GOT3 (cell line): ENCODE results near the gene RANGAP1.

Source experiments
- DNase-seq: peaks from one replicate; lab custom pipeline; 2025; ENCODE audit warnings: mixed read lengths; lab: John Stamatoyannopoulos, UW

The RANGAP1 gene

DNA sequence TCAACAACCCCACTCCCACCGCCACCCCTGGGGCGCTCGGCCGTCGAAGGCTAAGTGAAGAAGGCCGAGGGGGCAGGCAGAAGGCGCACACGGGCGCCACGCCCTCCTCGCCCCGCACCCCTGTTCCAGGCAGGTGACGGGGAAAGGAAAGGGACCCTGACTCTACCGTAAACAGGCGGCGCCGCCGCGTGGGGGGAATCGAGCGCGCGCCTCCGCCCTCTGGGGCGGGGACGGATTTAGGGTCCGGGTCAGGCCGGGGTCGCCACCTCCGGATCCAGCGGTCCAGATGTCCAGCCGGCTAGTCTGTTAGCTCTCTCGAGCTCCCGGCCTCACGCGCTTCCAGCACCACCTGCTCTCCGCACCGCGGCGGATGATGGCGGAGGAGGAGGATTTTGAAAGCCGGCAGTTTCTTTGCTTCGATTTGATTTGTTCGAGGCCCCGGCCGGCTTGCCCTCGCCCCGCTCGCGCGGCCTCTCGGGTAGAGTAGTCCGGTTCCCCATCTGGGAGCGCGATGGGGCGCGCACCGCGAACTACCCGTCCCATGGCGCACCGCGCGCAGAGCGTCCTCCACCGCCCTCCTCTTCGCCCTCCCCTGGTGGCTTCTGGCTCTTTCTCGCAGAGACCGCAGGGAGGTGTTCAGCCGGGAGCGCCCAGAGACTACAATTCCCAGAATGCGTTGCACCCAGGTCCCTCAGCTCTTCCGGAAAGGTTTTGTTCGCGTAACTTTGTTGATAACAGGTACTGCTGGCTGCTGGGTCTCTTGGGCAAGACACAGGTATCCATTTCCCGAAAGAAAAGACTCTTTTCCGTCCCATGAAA lies at the start of gene RANGAP1:
Gene RANGAP1 (minus strand): TSS at position 368 of the 819 bp plus-strand sequence. CDS start 5,143 bp downstream, outside the sequence.
- DNase-seq = peak; percentile 95

DNA sequence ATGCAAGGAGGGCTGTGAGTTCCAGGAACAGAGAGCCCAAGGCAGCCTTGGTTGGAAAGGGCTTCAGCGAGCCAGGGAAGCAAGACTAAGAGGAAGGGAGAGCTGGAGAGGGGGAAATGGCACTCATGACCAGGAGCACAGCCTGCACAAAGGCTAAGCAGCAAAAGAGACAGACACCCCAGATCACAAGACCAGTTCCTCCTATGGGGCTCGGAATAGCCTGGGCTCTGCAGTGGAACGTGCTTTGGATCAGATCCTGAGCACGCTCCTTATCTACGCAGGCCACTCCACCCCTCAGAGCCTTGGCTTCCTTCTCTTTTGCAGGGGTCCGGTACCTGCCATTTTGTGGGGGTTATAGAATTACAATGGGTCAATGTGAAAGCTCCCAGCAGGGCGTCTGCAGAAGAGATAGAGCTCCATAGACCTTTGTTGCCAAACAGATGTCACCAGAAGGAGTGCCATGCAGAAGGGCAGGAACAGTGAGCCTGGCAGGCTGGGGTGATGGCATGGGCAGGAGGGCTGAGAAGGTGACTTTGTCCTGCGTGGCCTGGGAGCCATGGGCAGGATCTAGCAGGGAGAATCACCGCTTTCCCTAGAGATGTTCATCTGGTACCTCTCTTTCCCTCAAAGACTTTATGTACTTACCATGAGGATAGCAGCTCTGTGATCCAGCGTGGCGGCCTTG lies 49.1 kb upstream of the RANGAP1 start:
- DNase-seq = no peak

DNA sequence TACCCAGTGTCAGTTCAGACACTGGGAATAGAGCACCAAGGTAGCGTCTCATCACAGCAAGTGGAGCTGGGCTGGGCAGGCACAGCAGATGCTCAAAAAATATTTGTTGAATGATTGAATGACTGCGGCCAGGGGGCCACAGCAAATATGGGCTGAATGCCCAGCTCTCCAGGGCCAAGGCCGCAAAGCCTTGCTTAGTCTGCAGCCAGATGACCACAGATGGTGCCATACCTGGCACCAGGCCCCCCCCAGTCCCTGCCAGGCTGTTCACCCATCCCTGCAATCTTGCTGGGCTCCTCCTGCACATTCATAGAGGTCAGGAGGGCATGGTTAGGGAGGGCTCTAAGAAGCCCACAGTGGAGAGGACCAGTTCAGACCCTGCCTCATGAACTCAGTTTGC lies 48.2 kb upstream of the RANGAP1 start:
- DNase-seq = no peak

DNA sequence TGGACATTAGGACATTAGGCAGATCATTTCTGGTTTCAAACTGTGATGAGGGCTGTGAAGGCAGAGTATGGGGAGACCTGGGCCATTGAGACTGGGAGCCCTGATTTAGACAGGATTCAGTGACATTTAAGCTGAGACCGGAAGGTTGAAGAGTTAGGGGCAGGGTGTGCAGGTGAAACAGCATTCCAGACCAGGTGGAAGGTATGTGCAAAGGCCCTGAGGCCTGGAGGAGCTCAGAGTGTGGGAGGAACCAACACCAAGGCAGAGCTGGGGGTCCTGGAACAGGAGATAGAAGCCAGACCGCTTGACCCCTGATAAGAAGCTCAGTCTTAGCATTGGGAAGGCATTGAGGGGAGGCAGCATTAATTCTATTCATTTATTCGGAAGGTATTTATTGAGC lies 47.8 kb upstream of the RANGAP1 start:
- no peak for DNase-seq

DNA sequence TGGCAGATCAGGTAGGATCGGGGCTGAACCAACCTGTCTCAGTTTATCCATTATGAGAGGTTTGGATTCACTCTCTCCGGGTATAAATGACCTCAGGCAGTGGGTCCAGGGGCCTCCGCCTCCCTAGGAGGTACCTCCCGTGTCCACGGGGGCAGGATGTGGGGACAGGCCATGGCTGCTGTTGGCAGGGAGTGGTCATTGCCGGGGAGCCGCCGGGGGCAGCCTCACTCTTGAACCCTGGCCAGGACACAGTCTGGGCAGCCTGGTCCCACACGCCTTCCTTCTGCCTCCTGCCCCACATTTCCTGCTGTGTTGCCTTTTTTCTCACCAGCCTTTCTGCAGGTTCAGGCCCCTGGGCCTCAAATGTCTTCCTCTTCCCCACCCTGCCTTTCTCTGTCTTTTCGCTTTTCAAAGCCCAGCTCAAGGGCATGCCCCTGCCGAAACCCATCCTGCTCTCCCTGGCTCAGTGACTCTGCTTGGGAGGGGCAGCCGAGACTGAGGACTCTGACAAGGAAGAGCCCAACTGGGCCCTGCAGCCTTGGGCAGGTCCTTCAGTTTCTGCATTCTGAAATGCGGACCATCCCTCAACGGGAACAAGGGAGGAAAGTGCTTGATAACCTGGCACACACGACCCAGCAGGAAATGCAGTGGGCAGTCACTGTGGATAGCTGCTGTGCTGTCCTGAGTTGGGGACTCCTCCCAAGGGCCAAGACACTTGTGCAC lies 46.4 kb upstream of the RANGAP1 start:
- DNase-seq = no peak

DNA sequence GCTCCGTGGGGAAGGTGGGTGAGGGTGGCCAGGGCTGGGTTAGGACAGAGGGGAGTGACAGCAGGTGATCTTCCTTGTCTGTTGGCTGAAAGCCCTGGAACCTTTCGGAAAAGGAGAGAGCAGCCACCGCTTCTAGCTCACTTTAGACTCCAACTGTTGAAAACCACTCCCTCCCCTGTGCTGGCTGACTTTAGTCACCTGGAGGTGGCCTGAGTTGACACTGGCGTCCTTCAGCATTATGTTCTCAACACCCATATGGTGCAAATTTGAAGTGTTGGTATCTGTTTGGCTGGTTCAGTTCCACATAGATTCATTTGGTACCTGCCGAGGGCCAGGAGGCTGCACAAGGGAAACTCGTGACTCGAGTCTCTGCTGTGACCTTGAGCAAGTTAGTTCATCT lies 44.2 kb upstream of the RANGAP1 start:
- no peak for DNase-seq

- DNase-seq = no peak
Observed at GRCh38 chr22:41327124-41327523, 41.1 kb upstream of the RANGAP1 start.

DNA sequence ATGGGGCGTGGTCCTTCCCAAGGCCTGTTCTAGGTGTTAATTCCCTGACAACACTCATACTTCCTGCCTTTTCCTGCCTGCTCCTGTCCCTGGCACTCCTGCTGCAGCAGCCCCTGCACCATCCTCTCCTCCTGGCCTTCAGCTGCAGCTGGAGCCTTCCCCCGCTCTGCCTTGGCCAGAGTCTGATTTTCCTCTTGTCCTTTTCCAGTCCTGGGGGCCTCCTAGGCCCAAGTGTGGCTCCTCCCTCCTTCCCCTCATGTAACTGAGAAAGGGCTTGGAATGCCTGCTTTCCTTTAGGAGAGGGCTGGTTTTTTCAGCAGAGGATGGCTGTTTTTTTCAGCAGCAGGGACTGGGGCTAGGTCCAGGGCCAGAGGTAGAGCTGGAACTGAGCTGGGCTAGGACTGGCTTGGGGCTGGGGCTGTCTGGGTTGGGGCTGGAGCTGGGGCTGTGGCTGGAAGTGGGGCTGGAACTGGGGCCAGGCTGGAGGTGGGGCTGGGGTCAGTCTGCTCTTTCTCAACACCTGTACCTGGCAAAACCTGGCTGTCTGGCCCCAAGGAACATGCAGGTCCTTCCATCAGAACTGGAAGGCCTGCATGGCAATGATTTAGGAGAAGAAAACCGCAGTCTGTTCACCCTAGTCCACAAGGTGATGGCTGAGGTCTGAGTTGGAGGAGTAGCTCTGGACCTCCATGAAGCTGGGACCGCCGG lies 39.0 kb upstream of the RANGAP1 start:
- no peak for DNase-seq

GRCh38 chr22:41320416-41321240 lies 34.6 kb upstream of the RANGAP1 start:
- DNase-seq = no peak

DNA sequence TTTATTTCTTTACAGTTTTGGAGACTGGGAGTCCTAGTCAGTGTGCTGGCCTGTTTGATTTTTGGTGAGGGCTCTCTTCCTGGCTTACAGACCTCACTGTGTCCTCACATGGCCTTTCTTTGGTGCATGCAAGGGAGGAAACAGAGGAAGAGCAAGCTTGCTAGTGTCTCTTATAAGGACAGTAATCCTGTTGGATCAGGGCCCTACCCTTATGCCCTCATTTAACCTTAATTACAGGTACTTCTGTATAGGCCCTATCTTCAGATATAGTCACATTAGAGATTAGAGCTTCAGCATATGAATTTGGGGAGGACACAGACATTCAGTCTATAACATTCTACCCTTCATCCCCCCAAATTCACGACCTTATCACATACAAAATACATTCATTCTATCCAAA lies 29.6 kb upstream of the RANGAP1 start:
- no peak for DNase-seq

- no peak for DNase-seq
Observed at GRCh38 chr22:41314821-41315220, 28.8 kb upstream of the RANGAP1 start.

- DNase-seq = no peak
Observed at GRCh38 chr22:41311487-41311886, 25.5 kb upstream of the RANGAP1 start.

DNA sequence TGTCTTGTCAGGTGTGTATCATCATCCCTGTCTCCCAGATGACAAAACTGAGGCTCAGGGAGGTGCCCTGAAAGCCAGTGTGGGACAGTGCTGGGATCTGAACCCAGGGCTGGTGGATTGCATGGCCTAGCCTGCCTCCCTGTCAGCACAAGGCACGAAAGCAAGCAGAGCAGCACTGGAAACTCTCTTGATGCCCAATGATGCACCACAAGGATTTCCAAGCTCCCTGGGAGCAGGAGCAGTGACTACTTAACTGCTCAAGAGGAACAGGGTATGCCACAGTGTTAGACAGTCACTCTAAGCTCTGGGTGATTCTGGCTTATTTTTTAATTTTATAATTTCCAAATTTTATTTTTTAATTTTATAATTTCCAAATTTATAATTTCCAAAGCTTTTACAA lies 24.3 kb upstream of the RANGAP1 start:
- no peak for DNase-seq

DNA sequence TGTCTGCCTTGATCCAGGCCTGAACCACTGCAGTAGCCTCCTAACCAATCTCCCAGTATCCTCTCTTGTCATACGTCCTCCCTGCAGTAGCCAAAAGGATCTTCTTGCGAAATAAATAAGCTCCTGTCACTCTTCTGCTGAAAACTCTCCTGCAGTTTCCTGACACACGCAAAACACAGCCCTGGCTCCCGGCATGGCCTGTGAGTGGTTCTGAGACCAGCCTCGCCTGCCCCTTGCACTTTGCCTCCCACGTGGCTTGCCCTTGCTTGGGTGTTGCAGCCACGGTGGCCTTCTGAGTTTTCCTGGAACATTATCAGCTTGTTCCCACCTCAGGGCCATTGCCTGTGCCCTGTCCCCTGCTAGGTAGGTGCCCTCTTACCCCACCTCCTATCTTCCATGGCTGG lies 22.6 kb upstream of the RANGAP1 start:
- DNase-seq = no peak

DNA sequence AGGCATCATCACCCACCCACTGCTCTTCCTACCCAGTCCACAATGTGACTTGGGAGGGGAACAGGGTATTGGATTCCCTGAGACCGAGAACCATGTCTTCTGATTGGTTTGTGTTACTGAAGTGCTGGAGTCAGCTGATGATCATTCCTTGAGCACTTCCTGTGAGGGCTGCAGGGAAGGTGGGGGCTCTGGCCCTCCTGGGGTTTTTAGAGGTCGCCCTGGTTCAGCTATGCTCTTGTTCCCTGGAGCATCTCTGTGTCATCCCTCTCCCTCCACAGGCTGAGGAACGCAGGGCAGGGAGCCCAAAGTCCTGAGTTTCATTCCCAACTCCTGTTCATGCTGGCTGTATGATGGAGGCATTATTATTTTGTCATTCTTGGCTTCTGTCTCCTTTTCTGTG lies 22.1 kb upstream of the RANGAP1 start:
- DNase-seq = no peak

DNA sequence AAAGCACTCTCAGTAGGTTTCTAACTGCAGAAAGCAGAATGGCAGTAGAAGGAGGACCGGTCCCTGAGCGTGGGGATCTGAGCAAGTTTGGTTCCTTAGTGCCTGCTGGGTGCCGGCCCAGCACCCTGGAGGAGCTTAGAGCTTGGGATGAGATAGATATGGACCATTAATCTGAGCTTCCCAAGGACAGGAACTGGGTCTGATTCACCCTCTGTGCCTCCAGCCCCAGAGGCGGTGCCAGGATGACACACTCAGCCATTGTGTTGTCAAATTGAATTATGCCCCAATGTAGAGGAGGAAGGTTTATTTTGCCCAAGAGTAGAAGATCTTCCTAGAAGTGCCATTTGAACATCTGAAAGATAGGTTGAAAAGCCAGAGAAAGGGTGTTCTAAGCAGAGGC lies 19.7 kb upstream of the RANGAP1 start:
- DNase-seq = peak; percentile 25

GRCh38 chr22:41302811-41303210 lies 16.8 kb upstream of the RANGAP1 start:
- no peak for DNase-seq

DNA sequence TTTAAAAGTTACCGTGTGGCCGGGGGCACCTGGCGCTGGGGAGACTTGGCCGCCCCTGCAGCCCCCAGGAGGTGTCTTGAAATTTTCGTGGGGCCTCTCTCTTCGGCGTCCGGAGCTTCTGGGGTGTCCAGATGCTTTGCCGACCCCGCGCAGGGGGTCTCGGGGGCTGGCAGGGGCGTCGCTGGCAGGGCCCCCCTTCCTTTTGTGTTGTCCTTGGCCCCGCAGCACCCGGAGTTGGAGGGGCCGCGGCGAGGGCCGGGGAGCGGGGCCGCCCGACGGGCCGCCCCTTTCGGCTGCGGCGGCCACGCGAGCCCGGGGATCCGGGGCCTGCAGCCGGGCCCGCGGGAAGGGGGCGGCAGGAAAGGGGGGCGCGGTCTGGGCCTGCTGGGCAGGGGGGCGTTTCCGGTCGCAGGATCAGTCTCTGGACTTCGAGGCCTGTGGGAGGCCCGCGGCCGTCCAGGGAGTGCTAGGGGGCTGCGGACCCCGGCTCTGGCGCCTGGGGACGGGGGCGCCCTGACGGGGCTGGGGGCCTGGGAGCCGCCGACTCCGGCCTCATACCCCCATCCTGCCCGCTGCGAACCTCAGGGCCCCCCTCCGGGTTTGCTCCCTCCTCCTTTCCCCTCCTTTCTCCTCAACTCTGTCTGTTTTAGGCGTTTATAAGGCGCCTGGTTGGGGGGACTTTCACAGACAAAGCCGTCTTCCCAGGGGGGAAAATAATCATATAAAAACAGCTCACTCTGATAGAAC lies 16.2 kb upstream of the RANGAP1 start:
- no peak for DNase-seq

DNA sequence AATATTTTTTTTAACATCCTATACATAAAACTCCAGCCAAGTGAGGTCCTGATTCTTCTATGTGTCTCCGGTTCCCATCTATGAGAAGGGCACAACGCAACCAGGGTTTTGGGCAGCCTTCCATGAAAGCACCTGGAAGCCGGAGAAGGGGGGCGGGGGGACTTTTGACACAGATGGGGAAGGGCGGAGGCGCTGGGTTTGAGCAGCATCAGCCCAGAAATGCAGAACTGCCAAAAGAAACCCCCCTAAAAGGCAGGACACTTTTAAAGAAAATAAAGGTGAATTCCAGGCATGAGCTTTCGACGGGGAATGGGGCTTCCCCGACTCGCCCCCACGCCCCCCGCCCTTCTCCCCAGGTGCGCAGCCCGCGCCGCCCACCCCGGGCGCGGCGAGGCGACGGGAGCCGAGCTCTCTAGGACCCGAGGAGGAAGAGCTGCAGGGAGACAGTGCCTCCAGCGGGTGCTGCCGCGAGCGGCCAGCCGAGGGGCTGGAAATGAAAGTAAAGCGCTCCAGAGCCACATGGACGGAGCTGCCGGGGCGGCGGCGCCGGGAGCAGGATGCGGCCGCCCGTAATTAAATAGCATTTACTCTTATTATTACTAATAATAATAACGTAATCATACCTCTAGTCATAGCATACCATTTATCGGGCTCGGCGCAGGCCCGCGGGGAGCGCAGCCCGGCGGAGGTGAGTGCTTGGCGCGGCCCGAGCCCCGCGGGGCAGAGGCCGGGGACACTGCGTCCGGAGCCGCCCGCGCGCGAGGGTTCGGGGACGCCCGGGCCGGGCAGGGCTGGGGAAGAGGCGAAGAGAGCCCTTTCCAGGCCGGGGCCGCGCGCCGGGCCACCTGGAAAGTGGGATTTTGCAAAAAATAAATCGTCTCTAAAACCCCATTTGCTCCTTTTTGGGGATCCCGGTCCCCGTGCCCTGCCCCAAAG lies 15.4 kb upstream of the RANGAP1 start, which contains the start of gene ZC3H7B:
Gene ZC3H7B (plus strand): TSS at position 441 of the 936 bp plus-strand sequence. CDS start 19,136 bp downstream, outside the sequence.
- peak; percentile 21 for DNase-seq
